PC-3 (cell line): Measurements from ENCODE around the gene STIM1. TPM values are rescaled to one million over a fixed set of nuclear protein-coding genes. Genes with fewer than 3 reads are reported as not detected.

Experiments
- ATAC-seq: fragments of 200-7000 bp; cut with Tn5 transposase; 2 replicates; pipeline ENCODE4 v1.9.1; 2020; ENCODE audit warnings: mild to moderate bottlenecking, moderate library complexity
- BruUV-seq: library from RNA; stranded (reverse); fragments of 400-500 nt; replicated peaks from 2 replicates; lab custom pipeline; 2021; lab: Mats Ljungman, UMichigan
- CTCF ChIA-PET: fragments of 300-600 bp; sonication (Branson Sonifier 250); formaldehyde crosslinking; loops from one replicate; lab custom pipeline; 2022; ENCODE audit warnings: antibody characterized with exemption; lab: Charles Lee
- POLR2A ChIA-PET: fragments of 300-600 bp; sonication (Branson Sonifier 250); formaldehyde crosslinking; loops from one replicate; lab custom pipeline; 2022; ENCODE audit warnings: antibody characterized with exemption; ENCODE audit not compliant: unreplicated experiment; lab: Charles Lee
- DNase-seq: peaks from one replicate; pipeline ENCODE4 v3.0.0-alpha.2; 2015
- H2AFZ ChIP-seq: fragments of 300-600 bp; sonication (generic); 2 replicates; pipeline ENCODE4 v1.6.0; 2016; ENCODE audit warnings: antibody characterized with exemption, low read length
- H3F3A ChIP-seq: fragments of 300-600 bp; sonication (generic); one replicate; pipeline ENCODE4 v1.6.0; 2017; ENCODE audit warnings: antibody characterized with exemption, low read length, control low read depth, mild to moderate bottlenecking; ENCODE audit not compliant: unreplicated experiment
- H3K27ac ChIP-seq: fragments of 300-600 bp; sonication (generic); 2 replicates; pipeline ENCODE4 v1.5.1; 2016; ENCODE audit warnings: mild to moderate bottlenecking, low read length
- H3K27me3 ChIP-seq: fragments of 300-600 bp; sonication (generic); 2 replicates; pipeline ENCODE4 v1.6.1; 2016; ENCODE audit warnings: low read length, mixed read lengths
- H3K36me3 ChIP-seq: fragments of 300-600 bp; sonication (generic); 2 replicates; pipeline ENCODE4 v1.6.1; 2016; ENCODE audit warnings: low read depth, mixed run types, low read length, mixed read lengths
- H3K4me1 ChIP-seq: fragments of 300-600 bp; sonication (generic); 2 replicates; pipeline ENCODE4 v1.5.1; 2016; ENCODE audit warnings: low read length; ENCODE audit not compliant: insufficient read depth
- H3K4me2 ChIP-seq: fragments of 300-600 bp; sonication (generic); 2 replicates; pipeline ENCODE4 v1.6.0; 2016; ENCODE audit warnings: low read length
- H3K4me3 ChIP-seq: fragments of 300-600 bp; sonication (generic); 2 replicates; pipeline ENCODE4 v1.5.1; 2016; ENCODE audit warnings: mild to moderate bottlenecking, low read length, mixed read lengths
- H3K79me2 ChIP-seq: fragments of 300-600 bp; sonication (generic); 2 replicates; pipeline ENCODE4 v1.6.1; 2017; ENCODE audit warnings: low read length, mixed read lengths
- H3K9ac ChIP-seq: fragments of 300-600 bp; sonication (generic); 2 replicates; pipeline ENCODE4 v1.6.0; 2016; ENCODE audit warnings: mild to moderate bottlenecking, low read length
- H3K9me2 ChIP-seq: fragments of 300-600 bp; sonication (generic); replicated peaks from 2 replicates; pipeline ENCODE4 v1.6.1; 2016; ENCODE audit warnings: mixed run types, low read length, mixed read lengths
- H3K9me3 ChIP-seq: fragments of 300-600 bp; sonication (generic); 2 replicates; pipeline ENCODE4 v1.6.1; 2016; ENCODE audit warnings: low read length, mixed read lengths
- H4K20me1 ChIP-seq: fragments of 300-600 bp; sonication (generic); 2 replicates; pipeline ENCODE4 v1.6.1; 2016; ENCODE audit warnings: low read length, mixed read lengths
- CTCF ChIP-seq: fragments of 300-600 bp; sonication (generic); conservative IDR thresholded peaks from 2 replicates; pipeline ENCODE4 v1.5.1; 2017; ENCODE audit warnings: antibody characterized with exemption, low read depth, mild to moderate bottlenecking, low read length
- EZH2 ChIP-seq: fragments of 300-600 bp; sonication (generic); IDR thresholded peaks from one replicate; pipeline ENCODE4 v1.6.1; 2017; ENCODE audit warnings: antibody characterized with exemption, mild to moderate bottlenecking, low read length; ENCODE audit not compliant: unreplicated experiment
- EZH2phosphoT487 ChIP-seq: fragments of 300-600 bp; sonication (generic); IDR thresholded peaks from 2 replicates; pipeline ENCODE4 v1.6.1; 2018; ENCODE audit warnings: mild to moderate bottlenecking, antibody characterized with exemption, low read length, borderline replicate concordance
- intact Hi-C: fragments of 100-400 bp; cut with micrococcal nuclease; formaldehyde crosslinking; loops from 2 replicates; pipeline ENCODE4 v1.9.0; 2023
- total RNA-seq: library from RNA; depleted of rRNA; stranded (reverse); fragments of >200 nt; gene quantifications from 2 replicates; pipeline ENCODE4 v1.2.3, GENCODE V29; 2014

The STIM1 gene
- total RNA-seq, 1 experiment from 2014 or later: 22.8 TPM

- Histone ChIP-seq H3K9ac (peak overlapping the region; percentile 72), H3K4me1 (peaks cover 31% of the 10 kb centered on the region), H3K9me2 (no peaks in the 10 kb centered on the region), H3K79me2 (peaks cover 53% of the 10 kb centered on the region), H3K4me3 (peak overlapping the region; percentile 93), H3F3A (no peaks in the 10 kb centered on the region), H3K4me2 (peak overlapping the region; percentile 97), H3K9me3 (no peaks in the 10 kb centered on the region), H3K36me3 (no peaks in the 10 kb centered on the region), H4K20me1 (no peaks in the 10 kb centered on the region), H2AFZ (peak overlapping the region; percentile 95), H3K27ac (no peak overlapping the region), H3K27me3 (no peaks in the 10 kb centered on the region)
- intact Hi-C loops: loop anchor here (1.0 to 10.0 kb wide), 3 partner anchors 15 to 103 kb away; no protein-coding TSS in a partner anchor
- ATAC-seq (peak; percentile 23), DNase-seq (peak; percentile 23)
- BruUV-seq: no TSS peak
- POLR2A ChIA-PET: no interaction called here
- TF ChIP-seq EZH2phosphoT487: no peak
- CTCF ChIA-PET: interaction anchor here (1.0 to 2.8 kb wide), 6 partner anchors 14 to 216 kb away, joined by 6 to 27 read pairs (median 9); no protein-coding TSS in a partner anchor
These were observed 486 bp downstream of the STIM1 start for GRCh38 chr11:3855808-3856491.

DNA sequence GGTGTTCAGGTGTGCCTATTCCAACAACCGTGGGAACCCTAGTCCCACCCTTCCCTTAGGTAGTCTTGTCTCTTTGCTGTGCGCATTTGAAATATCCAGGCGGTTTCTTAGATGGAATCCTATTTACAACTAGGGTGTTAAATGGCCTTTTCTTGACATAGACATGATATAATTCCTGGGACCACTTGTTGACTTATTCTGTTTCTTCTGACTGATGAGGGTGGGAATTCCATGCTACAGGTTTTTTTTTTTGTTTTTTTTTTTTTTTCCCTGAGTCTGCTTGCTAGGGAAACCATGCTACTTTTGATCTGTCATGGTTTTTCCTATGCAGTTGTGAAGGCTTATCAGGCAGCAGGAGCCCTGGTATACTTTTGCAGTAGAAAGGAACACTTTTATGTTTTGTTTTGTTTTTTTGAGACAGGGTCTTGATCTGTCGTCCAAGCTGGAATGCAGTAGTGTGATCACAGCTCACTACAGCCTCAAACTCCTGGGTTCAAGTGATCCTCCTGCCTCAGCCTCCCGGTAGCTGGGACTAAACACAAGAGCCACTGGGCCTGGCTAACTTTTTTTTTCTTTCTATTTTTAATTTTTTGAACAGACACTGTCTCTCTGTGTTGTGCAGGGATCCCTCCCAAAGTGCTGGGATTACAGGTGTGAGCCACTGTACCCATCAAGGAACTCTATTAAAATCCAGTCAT, 1.5 kb downstream of the STIM1 start:
- Histone ChIP-seq H3K79me2 (peaks cover 62% of the 10 kb centered on the region), H3K4me2 (peak overlapping the region; percentile 97), H3K27ac (no peak overlapping the region), H4K20me1 (no peaks in the 10 kb centered on the region), H3F3A (no peaks in the 10 kb centered on the region), H3K4me1 (peaks cover 31% of the 10 kb centered on the region), H3K27me3 (no peaks in the 10 kb centered on the region), H2AFZ (peak overlapping the region; percentile 95; the same call in 1 of the 2 replicates), H3K36me3 (no peaks in the 10 kb centered on the region), H3K9ac (no peak overlapping the region), H3K9me3 (no peaks in the 10 kb centered on the region), H3K4me3 (peak overlapping the region; percentile 93), H3K9me2 (no peaks in the 10 kb centered on the region)
- DNase-seq: no peak
- no peak for ATAC-seq
- no peak for TF ChIP-seq EZH2phosphoT487
- no peak for TF ChIP-seq EZH2
- TF ChIP-seq CTCF: no peak
- ChIA-PET CTCF (interaction anchor here (2.8 kb wide), 1 partner anchor 215 kb away, joined by 27 read pairs; no protein-coding TSS in a partner anchor), POLR2A (no interaction called here)
- BruUV-seq: no TSS peak
- intact Hi-C loops: loop anchor here (10.0 kb wide), 1 partner anchor 48 kb away; no protein-coding TSS in a partner anchor

GRCh38 chr11:3857628-3858027, 2.2 kb downstream of the STIM1 start:
- peak overlapping the region; percentile 93; the same call in 1 of the 2 replicates for H3K4me3 ChIP-seq
- no peaks in the 10 kb centered on the region for H3F3A ChIP-seq
- H3K27ac ChIP-seq: no peak overlapping the region
- ChIA-PET CTCF (no interaction called here), POLR2A (no interaction called here)
- H3K36me3 ChIP-seq: no peaks in the 10 kb centered on the region
- ATAC-seq (no peak), DNase-seq (no peak)
- H2AFZ ChIP-seq: no peak overlapping the region
- intact Hi-C loops: loop anchor here (10.0 kb wide), 1 partner anchor 47 kb away; no protein-coding TSS in a partner anchor
- peaks cover 31% of the 10 kb centered on the region for H3K4me1 ChIP-seq
- peaks cover 68% of the 10 kb centered on the region for H3K79me2 ChIP-seq
- H3K27me3 ChIP-seq: no peaks in the 10 kb centered on the region
- no peaks in the 10 kb centered on the region for H4K20me1 ChIP-seq
- no TSS peak for BruUV-seq
- no peaks in the 10 kb centered on the region for H3K9me3 ChIP-seq
- peak overlapping the region; percentile 97 for H3K4me2 ChIP-seq
- no peaks in the 10 kb centered on the region for H3K9me2 ChIP-seq
- H3K9ac ChIP-seq: no peak overlapping the region
- TF ChIP-seq CTCF (no peak), EZH2phosphoT487 (no peak), EZH2 (no peak)
